Stimulated activated CD8-positive, alpha-beta memory T cell treated with anti-CD3 and anti-CD28 coated beads, Interleukin-4, amount 100 ng/mL, for 48 hours (primary cell): Measurements from ENCODE around the gene LGI4.
"Not testable (repeated sequence)": the region's sequence is repeated elsewhere in the genome, so short reads cannot be mapped to it uniquely, and the experiment has no call there.

Experiments
- DNase-seq: peaks from one replicate; pipeline ENCODE4 v3.0.0-alpha.2; 2020

Gene LGI4

DNA sequence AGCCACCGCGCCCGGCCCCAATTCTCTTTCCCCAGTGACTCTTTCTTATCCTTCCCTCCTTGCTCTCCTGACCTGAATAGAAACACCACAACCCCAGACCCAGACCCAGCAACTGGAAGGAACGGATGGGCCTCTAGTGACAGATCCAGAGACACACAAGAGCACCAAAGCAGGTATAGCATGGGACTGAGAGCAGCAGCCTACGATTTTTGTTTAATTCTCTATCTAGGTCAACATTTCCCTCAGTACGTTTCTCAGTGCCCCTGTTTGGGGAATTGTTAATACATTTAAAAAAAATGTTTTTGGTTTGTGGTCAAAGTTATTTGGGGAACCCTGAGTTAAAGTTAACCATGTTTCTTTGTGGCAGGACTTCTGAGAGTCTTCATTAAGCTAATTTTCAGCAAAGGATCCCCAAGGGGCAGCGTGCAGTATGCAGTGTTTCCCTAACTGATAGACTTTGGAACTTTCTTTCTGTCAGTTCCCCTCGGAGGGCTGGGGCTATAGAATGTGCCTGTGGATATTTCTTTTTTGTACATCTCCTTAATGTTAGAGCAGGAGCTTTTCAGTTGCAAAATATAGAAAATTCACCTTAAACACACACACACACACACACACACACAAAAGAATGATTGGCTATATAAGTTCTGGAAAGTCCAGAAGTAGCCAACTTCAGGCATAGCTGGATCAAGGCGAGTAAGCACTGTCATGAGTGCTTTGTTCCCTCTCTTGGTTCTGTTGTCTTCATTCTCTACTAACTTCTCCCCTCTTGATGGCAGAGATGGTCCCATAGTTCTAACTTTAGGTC is 26.0 kb upstream of the LGI4 start:
- DNase-seq, result no peak

DNA sequence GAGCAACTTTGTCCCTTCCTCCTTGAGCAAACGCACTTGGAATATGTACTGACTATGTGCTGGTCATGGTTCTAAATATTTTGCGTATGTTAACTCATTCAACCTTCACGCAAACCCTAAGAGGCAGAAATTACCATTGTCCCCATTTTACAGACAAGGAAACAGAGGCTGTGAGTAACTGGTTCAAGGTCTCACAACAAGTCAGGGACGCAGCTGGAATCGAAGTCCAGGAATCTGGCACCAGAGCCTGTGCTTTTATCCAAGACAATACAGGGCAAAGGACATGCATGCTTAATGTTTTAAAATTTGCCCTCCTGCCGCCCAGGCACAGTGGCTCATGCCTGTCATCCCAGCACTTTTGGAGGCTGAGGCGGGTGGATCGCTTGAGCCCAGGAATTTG is 24.7 kb upstream of the LGI4 start:
- no peak for DNase-seq

DNA sequence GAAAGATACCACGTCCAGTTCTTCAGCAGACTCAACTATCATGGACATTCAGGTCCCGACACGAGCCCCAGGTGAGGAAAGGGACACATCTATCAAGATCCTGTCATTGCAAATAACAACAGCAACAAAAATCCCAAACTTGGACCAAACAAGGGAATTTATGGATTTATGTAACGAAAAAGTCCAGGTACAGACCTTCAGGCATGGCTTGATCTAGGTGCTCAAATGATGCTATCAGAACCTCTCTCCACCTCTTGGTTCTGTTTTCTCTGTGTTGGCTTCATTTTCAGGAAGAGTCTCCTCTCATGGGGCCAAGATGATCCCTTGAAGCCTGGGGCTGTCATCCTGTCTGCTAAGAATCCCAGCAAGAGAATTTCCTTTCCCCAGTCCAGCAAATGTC is 22.6 kb upstream of the LGI4 start:
- DNase-seq, result no peak

- DNase-seq, result no peak
Observed at GRCh38 chr19:35156673-35157014, 21.8 kb upstream of the LGI4 start.

DNA sequence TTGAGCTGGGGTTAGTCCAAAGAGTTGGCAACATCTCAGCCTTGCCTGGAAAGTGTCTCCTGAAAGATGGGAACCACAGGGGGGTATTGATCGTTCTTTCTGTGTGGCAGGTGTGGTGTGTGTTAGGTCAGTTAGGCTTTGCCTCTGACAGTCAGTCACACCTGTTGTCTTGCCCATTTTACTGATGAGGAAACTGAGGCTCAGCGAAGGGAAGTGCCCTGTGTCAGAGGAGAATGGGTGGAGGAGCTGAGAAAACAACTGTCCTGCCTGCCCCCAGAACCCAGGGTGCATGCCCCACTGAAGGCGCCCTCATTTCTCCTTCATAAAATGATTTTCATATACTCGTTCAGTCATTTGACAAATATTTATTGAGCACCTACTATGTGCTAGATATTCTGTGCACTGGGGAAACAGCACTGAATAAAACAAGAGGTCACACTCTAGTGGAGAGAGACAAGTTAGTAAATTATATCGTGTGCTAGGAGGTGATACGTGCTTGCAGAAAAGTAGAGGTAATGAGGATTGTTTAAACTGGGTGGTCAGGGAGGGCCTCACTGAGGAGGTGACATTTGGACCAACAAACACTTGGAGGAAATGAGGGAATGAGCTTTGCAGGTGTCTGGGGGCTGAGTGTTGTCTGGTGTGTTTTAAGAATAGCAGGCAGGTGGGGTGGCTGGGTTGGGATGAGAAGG is 21.3 kb upstream of the LGI4 start:
- no peak for DNase-seq

DNA sequence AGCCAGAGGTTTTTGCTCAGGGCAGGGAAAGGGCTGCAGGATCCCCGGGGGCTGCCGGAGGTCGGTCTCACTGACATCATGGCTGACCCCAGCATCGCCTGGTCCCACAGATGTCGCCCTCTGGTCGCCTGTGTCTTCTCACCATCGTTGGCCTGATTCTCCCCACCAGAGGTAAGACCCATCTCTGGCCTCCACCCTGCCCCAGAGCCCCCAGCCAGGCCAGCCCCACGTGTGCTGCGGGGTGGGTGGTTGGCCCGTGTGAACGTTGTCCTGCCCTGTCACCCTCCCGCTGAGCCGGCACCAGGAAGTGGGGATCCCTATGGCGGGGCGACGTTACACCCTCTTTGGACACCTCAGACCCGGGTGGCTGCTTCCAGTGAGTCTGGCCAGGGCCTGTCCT is 20.6 kb upstream of the LGI4 start:
- peak; percentile 62 for DNase-seq

DNA sequence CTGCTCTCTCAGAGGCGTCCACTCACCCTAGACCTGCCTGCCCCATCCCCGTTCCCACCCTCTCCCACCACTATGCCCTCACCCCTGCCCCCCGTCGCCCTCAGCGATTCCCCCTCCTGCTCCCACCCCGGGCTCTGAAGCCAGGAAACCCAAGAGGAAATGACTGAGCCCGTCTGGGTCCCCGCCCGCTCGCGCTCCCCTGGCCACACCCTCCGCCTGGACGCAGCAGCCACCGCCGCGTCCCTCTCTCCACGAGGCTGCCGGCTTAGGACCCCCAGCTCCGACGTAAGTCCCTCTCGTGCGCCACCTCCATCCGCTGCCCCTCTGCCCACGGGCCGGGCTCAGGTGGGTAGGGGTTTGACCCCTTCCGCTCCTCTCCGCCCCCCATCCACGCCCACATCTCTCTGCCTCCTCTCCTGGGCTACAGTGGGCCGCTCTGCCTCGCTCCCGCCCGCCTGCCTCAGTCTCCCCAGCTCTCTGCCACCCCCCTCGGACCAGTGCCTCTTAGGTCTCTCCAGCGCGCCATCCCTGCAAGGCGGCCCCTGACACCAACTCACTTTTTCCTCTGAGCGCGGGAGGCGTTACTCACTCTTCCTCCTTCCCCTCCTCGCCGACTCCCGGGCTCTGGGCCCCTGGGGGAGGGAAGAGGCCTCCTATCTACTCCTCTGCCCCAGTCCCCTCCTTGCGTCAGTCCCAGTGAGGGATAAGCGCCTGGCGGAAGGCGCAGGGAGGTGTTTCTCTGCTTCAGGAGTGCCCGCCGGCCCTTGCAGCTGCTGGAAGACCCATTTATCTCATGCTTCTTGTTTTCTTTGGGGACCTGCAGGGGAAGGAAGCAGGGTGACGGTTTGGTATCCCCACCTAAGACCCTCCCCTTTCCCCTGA is 19.9 kb upstream of the LGI4 start, which contains the start of gene FXYD5:
FXYD5 (plus strand) TSS at position 211 of the 882 bp plus-strand sequence. CDS start 816 bp downstream, outside the sequence.
- peak; percentile 89 for DNase-seq

- peak; percentile 87 for DNase-seq
Observed at GRCh38 chr19:35153701-35154524, 19.1 kb upstream of the LGI4 start.

DNA sequence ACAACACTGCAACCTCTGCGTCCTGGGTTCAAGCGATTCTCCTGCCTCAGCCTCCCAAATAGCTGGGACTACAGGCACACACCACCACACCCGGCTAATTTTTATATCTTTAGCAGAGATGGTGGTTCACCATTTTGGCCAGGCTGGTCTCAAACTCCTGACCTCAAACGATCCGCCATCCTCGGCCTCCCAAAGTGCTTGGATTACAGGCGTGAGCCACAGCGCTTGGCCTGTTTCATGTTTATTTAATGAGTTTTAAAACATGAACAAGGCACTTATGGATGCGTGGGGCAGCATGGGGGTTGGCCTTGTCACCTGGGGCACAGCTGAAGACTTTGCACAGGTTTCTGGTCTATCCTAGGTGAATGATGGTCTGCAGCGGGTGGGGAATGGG is 18.3 kb upstream of the LGI4 start:
- DNase-seq, result not testable (repeated sequence)

DNA sequence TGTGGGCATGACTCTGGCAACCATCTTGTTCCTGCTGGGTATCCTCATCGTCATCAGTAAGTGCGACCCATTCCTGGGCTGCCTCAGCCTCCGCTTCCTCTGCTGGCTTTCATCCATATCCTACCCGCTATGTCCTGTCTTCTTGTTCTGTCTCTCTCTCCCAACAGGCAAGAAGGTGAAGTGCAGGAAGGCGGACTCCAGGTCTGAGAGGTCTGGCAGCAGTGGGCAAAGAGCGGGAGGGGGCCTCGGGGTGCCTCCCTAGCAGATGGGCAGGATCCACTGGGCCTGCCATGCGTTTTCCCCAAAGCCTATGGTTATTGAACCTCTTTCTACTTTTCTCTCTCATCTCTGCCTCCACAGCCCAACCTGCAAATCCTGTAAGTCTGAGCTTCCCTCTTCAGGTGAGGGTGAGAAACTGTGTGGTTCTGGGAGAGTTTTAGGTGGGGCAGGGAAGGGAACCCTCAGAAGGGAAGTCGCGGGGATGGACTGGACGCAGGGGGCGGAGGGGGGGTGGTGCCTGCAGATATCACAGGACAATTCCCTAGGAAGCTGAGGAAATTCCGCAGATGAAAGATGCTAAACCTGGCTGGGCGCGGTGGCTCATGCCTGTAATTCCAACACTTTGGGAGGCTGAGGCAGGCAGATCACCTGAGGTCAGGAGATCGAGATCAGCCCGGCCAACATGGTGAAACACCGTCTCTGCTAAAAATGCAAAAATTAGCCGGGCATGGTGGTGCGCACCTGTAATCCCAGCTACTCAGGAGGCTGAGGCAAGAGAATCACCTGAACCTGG is 16.6 kb upstream of the LGI4 start:
- DNase-seq, result no peak

GRCh38 chr19:35150445-35150844 is 15.6 kb upstream of the LGI4 start:
- no peak for DNase-seq

DNA sequence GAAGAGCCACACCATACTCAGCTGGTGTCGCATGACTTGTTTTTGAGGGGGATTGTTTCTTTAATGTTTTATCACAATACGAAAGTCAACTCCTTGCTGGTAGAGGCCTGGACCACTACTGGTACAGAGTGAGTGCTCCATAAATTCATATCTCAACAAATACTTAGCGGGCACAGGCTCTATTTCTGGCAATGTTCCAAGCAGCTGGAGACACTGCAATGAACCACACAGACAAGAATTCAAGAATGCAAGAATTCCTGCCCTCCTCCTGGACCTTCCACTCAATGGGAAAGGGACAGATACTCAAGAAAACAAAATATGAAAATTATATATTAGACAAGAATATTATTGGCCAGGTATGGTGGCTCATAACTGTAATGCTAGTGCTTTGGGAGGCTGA is 14.6 kb upstream of the LGI4 start:
- DNase-seq, result no peak

DNA sequence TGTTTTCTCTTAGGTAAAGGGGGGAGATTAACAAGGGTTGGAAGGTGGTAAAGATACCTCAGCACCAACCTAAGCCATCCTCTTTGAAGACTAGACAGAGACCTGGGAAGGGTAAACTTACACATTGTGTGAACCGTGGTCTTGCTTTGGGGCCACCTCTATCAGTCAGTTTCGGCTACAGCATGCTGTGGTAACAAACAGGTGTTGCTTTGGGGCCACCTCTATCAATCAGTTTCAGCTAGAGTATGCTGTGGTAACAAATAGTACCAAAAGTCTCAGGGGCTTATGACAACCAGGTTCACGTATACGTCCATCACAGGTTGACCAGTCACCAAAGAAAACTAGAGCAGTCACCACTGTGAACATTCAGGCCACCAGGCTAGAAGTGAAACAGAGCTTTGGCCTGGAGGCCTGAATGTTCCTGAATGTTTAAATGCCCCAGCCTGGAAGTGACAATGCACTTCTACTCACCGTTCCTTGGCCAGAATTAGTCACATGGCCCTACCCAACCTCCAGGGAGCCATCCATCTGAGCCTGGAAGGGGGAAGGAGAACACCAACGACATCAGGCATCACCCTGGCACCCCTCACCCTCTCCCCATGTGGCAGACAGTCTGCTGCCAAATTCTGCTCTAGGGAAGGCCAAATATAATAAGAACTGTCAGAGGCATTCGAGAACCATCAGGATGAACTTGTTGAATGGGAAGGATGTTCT is 12.0 kb upstream of the LGI4 start:
- DNase-seq, result no peak

GRCh38 chr19:35144600-35145436 is 10.0 kb upstream of the LGI4 start:
- DNase-seq, result no peak

DNA sequence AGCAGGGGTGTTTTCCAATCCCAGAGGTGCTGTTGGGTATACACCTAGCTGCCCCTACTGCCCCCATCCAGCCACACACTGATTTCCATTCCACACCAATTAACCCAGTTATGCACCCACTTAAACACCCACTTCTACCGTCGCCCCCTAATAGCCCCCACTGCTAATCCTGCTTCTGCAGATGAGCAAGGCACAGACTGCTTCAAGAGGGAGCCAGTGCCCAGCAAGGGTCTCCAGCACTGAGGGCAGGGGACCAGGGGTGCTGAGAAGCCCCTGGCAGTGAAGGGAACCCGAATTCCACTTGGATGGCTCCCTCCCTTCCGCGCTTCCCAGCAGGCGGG is 9.4 kb upstream of the LGI4 start:
- DNase-seq, result no peak

- no peak for DNase-seq
Observed at GRCh38 chr19:35143818-35144217, 9.0 kb upstream of the LGI4 start.

GRCh38 chr19:35143231-35143715 is 8.4 kb upstream of the LGI4 start, which contains the start of gene FXYD7:
TSS of gene FXYD7 (plus strand) at chr19:35143255. CDS start at chr19:35143334, 79 bp downstream.
- DNase-seq, result no peak

DNA sequence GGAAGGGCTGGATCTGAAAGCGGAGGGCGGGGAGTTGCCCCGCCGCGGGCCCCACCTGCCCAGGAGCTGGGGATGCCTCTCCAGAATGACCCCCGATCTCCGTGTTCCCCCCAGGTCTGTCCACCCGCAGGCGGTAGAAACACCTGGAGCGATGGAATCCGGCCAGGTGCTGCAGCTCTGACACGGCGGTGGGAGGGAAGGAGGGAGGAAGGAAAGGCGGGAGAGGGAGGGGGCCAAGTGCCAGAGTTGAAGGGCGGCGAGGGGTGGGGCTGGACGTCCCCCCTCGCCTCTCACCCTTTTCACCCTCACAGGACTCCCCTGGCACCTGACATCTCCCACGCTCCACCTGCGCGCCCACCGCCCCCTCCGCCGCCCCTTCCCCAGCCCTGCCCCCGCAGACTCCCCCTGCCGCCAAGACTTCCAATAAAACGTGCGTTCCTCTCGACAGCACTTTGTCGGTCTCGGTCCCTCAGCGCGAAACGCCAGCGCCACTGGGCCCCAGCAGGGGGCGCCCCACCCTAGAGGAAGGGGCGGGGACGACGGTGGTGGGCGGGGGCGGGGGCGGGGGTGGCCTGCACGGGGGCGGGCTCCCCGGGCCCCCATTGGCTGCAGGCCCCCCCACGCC is 7.9 kb upstream of the LGI4 start:
- DNase-seq, result peak; percentile 82

- DNase-seq, result no peak
Observed at GRCh38 chr19:35141837-35142605, 7.2 kb upstream of the LGI4 start.
